Breast epithelium (tissue), 3 donors: ENCODE data around the gene SLC25A24.

Source experiments
- POLR2A ChIP-seq: fragments of 450-650 bp; IDR thresholded peaks from one replicate; pipeline ENCODE4 v1.6.1; 2016; ENCODE audit warnings: antibody characterized with exemption, mild to moderate bottlenecking, moderate library complexity
- TF ChIP-seq, protein P1 (sequence below), 3 donors: fragments of 450-650 bp; IDR thresholded peaks; one replicate each; pipeline ENCODE4 v1.5.1; 2016 to 2017; ENCODE audit warnings: antibody characterized with exemption in 3 of 3, mild to moderate bottlenecking in 3 of 3, moderate library complexity in 3 of 3

DNA sequence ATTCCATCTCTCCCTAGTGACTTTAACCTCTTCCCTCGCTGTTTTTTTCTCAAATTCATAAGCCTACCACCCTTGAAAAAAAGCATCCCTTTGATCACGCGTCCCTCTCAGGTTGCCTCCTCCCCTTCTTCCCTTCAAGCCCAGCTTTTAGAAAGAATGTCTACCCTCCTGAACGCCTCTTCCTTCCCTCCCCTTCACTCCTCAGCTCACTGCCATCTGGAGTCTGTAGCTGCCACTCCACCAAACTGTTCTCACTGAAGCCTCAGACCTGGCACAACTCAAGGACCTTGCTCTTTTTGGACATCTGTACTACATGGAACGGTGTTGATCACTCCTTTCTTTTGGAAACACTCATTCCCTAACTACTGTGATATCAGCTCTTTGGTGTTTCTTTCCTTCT lies 80.6 kb downstream of the SLC25A24 start:
- TF ChIP-seq, protein P1, sequence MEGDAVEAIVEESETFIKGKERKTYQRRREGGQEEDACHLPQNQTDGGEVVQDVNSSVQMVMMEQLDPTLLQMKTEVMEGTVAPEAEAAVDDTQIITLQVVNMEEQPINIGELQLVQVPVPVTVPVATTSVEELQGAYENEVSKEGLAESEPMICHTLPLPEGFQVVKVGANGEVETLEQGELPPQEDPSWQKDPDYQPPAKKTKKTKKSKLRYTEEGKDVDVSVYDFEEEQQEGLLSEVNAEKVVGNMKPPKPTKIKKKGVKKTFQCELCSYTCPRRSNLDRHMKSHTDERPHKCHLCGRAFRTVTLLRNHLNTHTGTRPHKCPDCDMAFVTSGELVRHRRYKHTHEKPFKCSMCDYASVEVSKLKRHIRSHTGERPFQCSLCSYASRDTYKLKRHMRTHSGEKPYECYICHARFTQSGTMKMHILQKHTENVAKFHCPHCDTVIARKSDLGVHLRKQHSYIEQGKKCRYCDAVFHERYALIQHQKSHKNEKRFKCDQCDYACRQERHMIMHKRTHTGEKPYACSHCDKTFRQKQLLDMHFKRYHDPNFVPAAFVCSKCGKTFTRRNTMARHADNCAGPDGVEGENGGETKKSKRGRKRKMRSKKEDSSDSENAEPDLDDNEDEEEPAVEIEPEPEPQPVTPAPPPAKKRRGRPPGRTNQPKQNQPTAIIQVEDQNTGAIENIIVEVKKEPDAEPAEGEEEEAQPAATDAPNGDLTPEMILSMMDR (IDR thresholded peaks at IDR 0.05): no peak
- TF ChIP-seq POLR2A: no peak
